ENCODE results near the gene CORO1C.

Gene CORO1C

DNA sequence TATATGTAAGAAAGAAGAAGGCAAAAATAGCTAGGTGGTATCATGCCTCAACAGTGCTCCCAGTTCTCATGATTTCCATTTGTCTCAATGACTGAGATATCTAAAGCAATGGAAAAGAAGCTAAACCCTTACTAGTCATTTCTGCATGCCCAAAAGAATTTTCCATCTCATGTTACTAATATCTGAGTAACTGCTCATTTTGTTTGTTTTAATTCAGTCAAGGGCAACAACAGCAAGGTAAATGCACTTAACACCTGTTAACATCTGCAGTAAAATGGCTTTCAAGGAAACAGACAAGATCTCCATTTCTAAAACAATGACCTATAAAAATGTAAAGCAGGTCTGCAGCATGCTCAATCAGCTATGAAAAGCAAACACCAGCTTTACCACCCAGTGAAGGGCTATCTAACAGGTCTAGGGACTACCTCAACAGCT is 78.2 kb downstream of the CORO1C start:
- Mint-ChIP-seq H3K9me3 (no peaks in the 10 kb centered on the region), H3K27ac (peak overlapping the region; percentile 1), H3K4me3 (no peak overlapping the region), H3K4me1 (peaks cover 38% of the 10 kb centered on the region), H3K36me3 (ENCODE audit: low read depth) (peaks cover 26% of the 10 kb centered on the region), H3K27me3 (no peaks in the 10 kb centered on the region)
- no peak for DNase-seq
- ATAC-seq, result no peak

DNA sequence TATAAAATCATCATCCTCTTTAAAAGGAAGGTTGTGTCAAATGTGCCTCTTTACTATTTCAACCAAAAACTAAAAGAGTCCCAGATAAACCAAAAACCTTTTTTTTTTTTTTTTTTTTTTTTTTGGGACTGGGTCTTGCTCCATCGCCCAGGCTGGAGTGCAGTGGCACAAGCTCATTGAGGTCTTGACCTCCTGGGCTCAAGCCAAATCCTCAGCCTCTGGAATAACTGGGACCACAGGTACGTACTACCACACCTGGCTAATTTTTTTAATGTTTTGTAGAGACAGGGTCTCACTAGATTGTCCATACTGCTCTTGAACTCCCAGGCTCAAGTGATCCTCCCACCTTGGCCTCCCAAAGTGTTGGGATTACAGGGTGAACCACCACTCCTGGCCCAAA is 81.2 kb downstream of the CORO1C start:
- Mint-ChIP-seq H3K27me3 (no peaks in the 10 kb centered on the region), H3K9me3 (no peaks in the 10 kb centered on the region), H3K4me3 (no peak overlapping the region), H3K4me1 (peaks cover 60% of the 10 kb centered on the region), H3K36me3 (ENCODE audit: low read depth) (peaks cover 33% of the 10 kb centered on the region), H3K27ac (no peak overlapping the region)
- ATAC-seq (no peak), DNase-seq (no peak)

DNA sequence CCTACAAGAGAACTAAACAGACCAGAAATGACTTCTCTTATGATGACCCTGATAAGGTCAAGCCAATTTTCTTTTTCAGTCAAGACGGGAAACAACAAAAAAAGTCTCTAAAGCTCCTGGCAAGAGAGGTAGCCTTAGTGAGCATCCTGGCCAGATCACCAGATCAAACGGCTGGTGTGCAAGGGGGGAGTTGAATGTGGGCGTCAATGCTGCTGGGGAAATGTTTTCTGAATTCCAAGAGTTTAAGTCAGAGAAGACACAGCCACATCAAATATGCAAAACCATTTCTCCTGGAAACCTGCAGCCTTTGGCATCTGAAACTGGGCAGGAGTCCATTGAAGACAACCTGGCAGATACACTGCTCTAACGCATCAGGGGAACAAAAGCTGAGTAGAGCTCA is 81.6 kb downstream of the CORO1C start:
- Mint-ChIP-seq H3K27ac (peak overlapping the region; percentile 17), H3K4me1 (peaks cover 60% of the 10 kb centered on the region), H3K36me3 (ENCODE audit: low read depth) (peaks cover 33% of the 10 kb centered on the region), H3K4me3 (no peak overlapping the region), H3K27me3 (no peaks in the 10 kb centered on the region), H3K9me3 (no peaks in the 10 kb centered on the region)
- DNase-seq, result no peak
- ATAC-seq, result no peak

DNA sequence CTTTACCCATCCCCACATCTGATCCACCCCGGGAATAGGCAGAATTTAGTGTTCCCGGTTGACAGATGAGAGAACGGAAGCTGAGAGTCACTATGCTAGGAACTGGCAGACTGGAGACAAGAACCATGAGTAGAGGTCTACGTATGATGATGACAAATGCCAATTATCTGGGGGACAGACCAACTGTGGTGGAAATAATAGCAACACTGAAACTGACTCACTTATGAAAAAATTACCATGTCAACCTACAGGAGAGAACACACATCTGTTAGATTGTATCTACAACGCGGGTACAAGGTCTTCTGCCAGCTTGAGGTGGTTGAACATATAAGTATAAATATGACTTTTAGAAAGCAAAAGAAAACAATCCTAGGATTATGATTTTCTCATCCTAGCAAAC is 82.2 kb downstream of the CORO1C start:
- Mint-ChIP-seq H3K4me3 (no peak overlapping the region), H3K27ac (peak overlapping the region; percentile 17), H3K27me3 (no peaks in the 10 kb centered on the region), H3K4me1 (peaks cover 60% of the 10 kb centered on the region), H3K9me3 (no peaks in the 10 kb centered on the region), H3K36me3 (ENCODE audit: low read depth) (peaks cover 33% of the 10 kb centered on the region)
- DNase-seq (no peak), ATAC-seq (peak; percentile 83)

DNA sequence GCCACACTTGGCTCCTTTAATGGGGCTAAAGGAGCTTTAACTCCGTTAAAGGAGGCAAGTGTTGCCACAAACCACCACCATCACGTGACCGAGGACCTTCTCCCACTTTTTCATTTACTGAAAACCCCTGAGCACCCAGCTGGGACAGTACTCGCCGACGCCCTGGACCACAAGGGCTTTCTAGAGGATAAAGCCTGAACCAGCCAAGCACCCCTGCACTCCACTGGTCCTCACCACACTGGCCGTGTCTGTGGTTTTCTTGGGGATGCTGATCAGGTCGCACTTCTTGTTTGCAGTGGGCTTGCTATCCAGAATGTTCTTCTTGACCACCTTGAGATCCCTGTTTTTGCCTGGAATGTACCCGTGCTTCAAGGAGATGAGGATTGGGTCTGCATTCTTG is 82.9 kb downstream of the CORO1C start:
- Mint-ChIP-seq H3K4me1 (peaks cover 58% of the 10 kb centered on the region), H3K27me3 (no peaks in the 10 kb centered on the region), H3K36me3 (ENCODE audit: low read depth) (peaks cover 33% of the 10 kb centered on the region), H3K4me3 (no peak overlapping the region), H3K9me3 (no peaks in the 10 kb centered on the region), H3K27ac (peak overlapping the region; percentile 17)
- DNase-seq (no peak), ATAC-seq (no peak)

DNA sequence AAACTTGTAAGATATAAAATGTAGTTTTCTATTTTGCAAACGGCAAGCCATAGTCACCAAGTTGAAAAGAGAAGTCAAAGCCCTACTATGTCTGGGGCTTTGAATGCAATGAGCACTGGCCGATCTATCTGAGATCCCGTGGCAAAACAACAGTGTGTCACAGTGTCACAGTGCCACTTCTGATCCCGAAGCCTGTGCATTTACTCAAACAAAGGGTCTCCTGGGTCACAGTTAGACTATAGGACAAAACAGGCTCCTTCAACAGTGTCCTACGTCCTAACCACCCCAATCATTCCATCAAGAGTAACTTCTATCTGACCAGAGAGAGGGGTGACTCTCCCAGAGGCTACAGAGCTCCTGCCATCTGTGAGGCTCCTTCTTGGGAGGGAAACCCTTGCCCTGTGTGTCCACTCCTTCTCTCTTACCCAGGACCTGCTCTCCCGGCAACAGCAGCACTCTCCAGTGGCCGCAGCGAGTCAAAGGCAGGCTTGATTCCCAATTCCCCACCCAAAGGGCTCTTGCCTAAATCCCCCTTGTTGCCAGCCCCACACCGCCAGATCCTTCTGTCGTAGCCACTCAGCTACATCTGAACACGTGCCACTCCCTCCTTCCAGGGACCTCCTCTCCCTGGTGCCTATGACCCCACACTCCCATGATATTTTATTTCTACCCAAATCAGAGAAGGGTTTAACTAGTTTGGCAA is 83.6 kb downstream of the CORO1C start:
- H3K4me3 Mint-ChIP-seq, result no peak overlapping the region
- H3K27ac Mint-ChIP-seq, result no peak overlapping the region
- H3K9me3 Mint-ChIP-seq, result no peaks in the 10 kb centered on the region

DNA sequence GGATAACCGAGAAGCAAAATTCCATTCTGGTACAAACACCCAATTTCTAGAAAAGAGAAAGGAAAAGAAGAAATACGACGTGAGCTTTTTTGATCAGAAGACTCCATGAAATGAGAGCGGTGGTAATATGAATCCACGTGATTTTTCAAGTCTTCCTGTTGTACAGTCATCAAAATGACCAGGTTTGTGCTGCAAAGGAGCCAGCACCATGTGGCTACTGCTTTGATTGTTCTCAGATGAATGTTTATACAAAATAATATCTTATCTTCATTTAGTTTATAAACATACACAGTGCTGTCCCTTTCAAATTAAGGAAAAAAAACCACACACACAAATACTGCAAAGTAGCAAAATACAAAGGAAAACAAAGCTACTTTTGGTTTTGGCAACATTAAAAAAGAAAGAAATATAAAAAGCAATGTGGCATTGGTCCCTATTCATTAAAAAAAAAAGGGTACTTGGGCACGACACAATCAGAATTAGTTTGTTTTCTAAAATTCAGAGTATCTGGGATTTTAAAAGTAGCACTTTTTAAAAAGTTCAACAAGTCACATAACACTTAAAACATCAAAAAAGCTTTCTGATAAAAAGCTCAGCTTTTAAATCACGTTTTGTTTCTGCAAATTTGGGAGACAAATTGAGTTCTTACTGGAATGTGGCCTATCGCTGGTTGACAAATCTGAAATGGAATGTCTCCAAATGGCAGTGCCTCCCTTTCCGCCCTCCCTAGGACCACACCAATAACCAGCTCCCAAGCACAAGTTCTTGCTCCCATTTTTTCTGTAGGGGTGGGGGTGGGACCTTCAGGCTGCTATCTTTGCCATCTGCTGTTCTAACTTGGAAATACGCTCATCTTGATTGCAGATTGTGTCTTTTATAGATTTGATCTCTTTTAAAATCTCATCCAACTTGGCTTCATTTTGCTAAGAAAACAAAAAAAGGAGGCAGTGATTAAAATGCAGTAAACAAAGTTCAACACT is 84.4 kb downstream of the CORO1C start:
- Mint-ChIP-seq H3K4me1 (peaks cover 50% of the 10 kb centered on the region), H3K27me3 (no peaks in the 10 kb centered on the region), H3K4me3 (no peak overlapping the region), H3K9me3 (no peaks in the 10 kb centered on the region), H3K27ac (peak overlapping the region; percentile 59), H3K36me3 (ENCODE audit: low read depth) (peaks cover 33% of the 10 kb centered on the region)
- DNase-seq, result no peak
- no peak for ATAC-seq

More for the DNA sequence above, 83.6 kb downstream of the CORO1C start:
- DNase-seq (no peak), ATAC-seq (no peak)
- Mint-ChIP-seq H3K4me1 (peaks cover 51% of the 10 kb centered on the region), H3K27me3 (no peaks in the 10 kb centered on the region), H3K36me3 (ENCODE audit: low read depth) (peaks cover 33% of the 10 kb centered on the region)

DNA sequence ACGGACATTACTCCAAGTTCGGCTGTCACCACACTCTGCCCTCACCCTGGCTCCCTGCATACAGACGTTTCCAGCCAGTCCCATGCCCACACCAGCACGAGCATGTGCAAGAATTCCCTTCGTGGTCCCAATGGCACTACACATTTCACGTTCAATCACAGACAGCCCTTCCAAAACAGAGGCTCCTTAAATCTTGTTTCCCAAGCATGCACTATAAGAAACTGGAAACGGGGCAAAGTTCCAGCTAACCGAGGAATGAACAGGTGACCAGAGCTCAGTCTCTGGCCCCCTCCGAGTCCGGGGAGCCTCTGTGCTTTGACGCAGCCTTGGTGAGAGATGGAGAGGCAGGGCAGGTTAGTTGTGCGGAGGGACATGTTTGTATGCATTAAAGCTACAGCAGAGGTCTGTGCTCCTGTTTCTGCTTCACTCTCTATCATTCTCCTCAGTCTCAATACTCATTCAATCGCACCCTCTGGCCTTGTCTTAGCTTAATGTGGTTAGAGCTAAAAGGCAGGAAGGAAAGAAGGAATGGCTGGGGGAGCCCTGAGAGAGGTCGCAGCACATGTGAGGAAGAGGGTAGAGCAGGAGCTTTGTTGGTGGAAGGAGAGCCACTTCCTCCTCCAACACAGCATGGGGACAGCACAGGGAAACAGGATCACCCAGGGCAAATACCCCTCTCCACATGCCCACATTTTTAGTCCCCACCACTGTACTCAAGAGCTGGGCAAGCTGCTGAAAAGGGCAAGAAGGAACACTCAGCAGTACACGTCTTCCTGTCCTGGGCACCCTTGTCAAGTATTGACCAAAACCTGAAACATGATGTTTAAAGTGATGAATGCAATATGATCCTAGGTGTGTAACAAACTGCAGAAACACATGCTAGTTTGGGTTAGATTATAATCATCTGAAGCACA is 85.4 kb downstream of the CORO1C start:
- DNase-seq (no peak), ATAC-seq (no peak)
- Mint-ChIP-seq H3K4me1 (peaks cover 52% of the 10 kb centered on the region), H3K9me3 (no peaks in the 10 kb centered on the region), H3K36me3 (ENCODE audit: low read depth) (peaks cover 30% of the 10 kb centered on the region), H3K27ac (peak overlapping the region; percentile 59), H3K4me3 (no peak overlapping the region), H3K27me3 (no peaks in the 10 kb centered on the region)

DNA sequence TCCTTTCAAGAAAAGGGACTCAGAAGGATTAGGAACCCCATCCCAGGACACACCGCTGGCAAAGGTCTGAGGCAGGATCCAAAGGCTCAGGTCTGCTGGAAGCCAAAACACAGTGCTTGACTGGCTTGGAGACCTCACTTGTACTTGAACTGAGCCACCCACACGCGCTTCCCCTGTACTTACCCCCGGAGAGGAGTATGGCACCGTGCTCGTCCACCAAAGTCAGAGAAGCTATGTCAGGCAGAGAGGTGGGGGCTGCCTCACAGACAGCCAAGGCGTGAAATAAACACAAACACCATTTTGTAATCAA is 86.6 kb downstream of the CORO1C start:
- DNase-seq (no peak), ATAC-seq (no peak)
- Mint-ChIP-seq H3K27me3 (no peaks in the 10 kb centered on the region), H3K36me3 (ENCODE audit: low read depth) (peaks cover 28% of the 10 kb centered on the region), H3K4me3 (no peak overlapping the region), H3K9me3 (no peaks in the 10 kb centered on the region), H3K27ac (no peak overlapping the region), H3K4me1 (peaks cover 60% of the 10 kb centered on the region)

DNA sequence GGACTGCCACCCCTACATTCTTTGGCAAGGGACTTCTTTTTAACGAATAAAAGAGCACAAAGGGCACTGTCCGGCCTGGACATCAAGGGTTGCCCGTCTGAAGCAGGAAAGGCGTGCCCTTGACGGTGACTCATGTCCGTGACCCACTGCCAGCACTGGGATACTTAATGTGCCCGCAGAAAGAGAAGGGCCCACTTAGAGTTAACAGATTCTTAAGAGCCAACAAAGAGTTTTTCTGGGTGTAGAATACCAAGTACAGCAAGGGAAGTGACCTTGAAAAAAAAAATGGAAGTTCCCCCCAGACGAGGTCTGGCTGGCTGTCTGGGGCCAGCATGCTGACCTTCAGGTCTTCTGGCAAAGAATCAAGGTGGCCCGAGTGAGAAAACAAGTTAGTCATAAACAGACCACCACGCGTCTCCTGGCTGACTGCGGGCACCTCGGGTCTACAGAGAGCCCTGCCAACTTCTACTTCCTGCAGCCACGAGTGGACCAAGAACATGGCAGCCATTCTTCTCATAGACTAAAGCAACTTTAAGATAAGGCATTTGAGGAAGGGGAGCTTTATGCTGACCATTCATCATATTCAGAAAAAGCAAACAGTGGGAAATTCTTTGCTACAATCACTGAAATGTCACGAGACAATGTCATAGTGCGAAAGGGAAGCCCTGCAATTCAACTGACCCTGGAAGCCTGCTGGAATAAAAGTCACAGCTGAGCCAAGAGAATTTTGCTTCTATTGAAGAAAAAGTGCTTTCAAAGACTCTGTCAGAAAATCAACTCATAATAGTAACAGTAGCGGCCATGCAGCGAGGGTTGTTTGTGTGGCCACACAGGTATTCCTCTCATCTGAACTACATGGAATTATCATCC is 87.1 kb downstream of the CORO1C start:
- ATAC-seq (no peak), DNase-seq (no peak)
- Mint-ChIP-seq H3K27ac (no peak overlapping the region), H3K9me3 (no peaks in the 10 kb centered on the region), H3K27me3 (no peaks in the 10 kb centered on the region), H3K36me3 (ENCODE audit: low read depth) (peaks cover 23% of the 10 kb centered on the region), H3K4me3 (no peak overlapping the region), H3K4me1 (peaks cover 60% of the 10 kb centered on the region)

DNA sequence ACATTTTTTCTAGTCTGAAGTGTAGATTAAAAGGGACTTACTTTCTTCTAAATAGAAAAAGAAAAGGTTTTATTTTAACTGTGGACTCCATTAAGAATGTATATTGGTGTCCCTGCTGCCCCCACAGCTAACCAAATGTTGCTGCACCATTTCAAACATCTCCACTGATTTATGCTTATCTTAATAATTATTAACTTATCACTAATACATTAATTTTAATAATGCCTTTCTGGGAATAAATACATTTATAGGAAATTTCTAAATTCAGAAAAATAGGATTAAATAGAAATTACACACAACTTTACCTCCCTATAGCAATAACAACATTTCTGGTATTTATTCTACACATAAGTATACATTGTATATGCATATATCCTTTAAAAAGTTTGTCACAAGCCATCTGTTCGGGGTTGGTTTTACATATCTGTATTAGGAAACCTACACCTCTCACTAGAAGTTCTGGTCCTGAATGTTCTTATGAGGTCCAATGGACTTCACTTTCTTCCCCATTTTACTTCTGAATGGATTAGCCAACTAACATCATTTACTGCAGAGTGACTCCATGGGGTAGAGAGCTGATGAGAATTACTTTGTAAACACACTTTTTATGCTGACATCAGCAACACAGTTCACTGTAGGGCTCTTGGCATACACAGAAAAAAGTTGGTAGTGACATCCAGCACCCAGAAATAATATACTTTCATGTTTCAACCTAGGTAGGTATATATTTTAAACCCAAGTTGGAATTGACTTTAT is 88.2 kb downstream of the CORO1C start:
- H3K4me3 Mint-ChIP-seq, result no peak overlapping the region
- DNase-seq (no peak), ATAC-seq (no peak)
- H3K27ac Mint-ChIP-seq, result no peak overlapping the region
- peaks cover 12% of the 10 kb centered on the region for H3K36me3 Mint-ChIP-seq (ENCODE audit: low read depth)
- H3K9me3 Mint-ChIP-seq, result no peaks in the 10 kb centered on the region
- no peaks in the 10 kb centered on the region for H3K27me3 Mint-ChIP-seq
- peaks cover 51% of the 10 kb centered on the region for H3K4me1 Mint-ChIP-seq

DNA sequence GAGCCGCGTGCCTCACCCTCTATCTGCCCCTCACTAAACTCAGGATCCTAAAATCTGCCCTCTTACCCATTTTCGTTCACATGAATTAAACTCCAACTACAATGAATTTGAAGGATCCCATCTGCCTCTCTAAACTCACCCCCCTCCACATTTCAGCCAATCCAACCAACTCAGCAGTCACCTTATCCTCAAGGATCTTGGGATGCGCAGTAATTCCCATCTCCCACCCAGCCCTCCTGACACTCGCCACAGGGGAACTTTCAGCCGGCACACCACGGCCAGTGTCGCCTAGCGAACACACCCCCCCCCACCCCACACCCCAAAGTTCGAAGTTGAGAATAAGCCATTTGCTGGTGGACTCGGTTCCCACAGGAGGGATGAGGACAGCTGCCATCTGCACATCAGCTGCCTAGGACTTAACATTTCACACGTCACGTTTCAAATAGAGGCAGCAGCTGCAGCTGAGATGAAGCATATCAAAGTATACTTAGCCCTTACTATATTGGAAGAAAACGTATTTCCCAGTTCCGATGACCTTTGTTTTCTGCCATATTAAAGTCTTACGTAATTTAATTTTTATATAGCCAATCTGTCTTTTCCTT is 88.9 kb downstream of the CORO1C start:
- H3K4me3 Mint-ChIP-seq, result no peak overlapping the region
- H3K27me3 Mint-ChIP-seq, result no peaks in the 10 kb centered on the region
- no peaks in the 10 kb centered on the region for H3K9me3 Mint-ChIP-seq
- ATAC-seq, result no peak
- peaks cover 8% of the 10 kb centered on the region for H3K36me3 Mint-ChIP-seq (ENCODE audit: low read depth)
- peak overlapping the region; percentile 16 for H3K27ac Mint-ChIP-seq
- H3K4me1 Mint-ChIP-seq, result peaks cover 51% of the 10 kb centered on the region
- DNase-seq, result no peak
